Esophagus muscularis mucosa (tissue), 4 donors: ENCODE results near the gene AUTS2.

Experiments
- EP300 ChIP-seq: sonication (generic); formaldehyde crosslinking; IDR thresholded peaks from one replicate; pipeline ENCODE4 v1.6.1; 2017; ENCODE audit warnings: antibody characterized with exemption
- POLR2A ChIP-seq: fragments of 450-650 bp; IDR thresholded peaks from one replicate; pipeline ENCODE4 v1.6.1; 2017; ENCODE audit warnings: antibody characterized with exemption, moderate library complexity, mild to moderate bottlenecking, low read depth
- POLR2AphosphoS5 ChIP-seq, 2 donors: sonication (generic); formaldehyde crosslinking; IDR thresholded peaks; one replicate each; pipeline ENCODE4 v1.6.1; 2017; ENCODE audit warnings: antibody characterized with exemption in 2 of 2
- TF ChIP-seq, protein P1 (sequence below), 3 experiments: fragments of 200-600 bp in 2 of 3; fragments of 450-650 bp in 1 of 3; sonication (generic) in 2 of 3; IDR thresholded peaks; one replicate each; pipeline ENCODE4 v1.5.1; 2017 to 2019; ENCODE audit warnings: antibody characterized with exemption in 3 of 3, mild to moderate bottlenecking in 2 of 3, moderate library complexity in 1 of 3

DNA sequence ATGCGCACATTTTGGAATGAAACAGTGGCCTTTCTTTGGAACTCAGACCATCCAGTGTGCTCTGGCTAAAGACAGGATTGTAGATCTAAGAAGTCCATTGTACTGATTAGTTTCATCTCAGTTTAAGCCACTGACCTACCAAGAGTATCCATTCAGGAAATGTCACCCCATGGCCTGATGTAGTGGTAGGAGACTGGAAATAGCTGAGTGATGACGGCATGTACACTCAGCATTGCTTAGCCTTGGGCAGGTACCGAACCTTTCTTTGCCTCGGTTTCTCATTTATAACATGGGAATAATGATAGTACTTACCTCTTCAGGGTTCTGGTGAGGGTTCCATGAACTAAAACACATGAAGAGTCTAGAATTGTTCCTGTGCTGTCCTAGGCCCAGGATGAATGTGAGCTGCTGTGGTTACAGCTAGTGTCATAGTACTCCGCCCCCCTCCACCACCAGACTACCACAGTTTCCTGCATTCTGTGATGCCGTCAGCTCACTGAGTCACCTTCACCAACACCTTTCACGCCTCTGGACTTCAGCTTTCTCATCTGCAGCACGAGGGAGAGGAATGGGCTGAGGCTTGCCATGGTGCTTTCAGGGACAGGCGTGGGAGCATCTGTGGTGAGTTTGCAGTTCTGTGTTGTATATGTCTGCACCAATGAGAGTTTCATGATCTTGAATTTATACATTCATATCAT lies 1049.7 kb downstream of the AUTS2 start:
- no peak for TF ChIP-seq POLR2AphosphoS5 (IDR thresholded peaks at IDR 0.05)
- TF ChIP-seq, protein P1, sequence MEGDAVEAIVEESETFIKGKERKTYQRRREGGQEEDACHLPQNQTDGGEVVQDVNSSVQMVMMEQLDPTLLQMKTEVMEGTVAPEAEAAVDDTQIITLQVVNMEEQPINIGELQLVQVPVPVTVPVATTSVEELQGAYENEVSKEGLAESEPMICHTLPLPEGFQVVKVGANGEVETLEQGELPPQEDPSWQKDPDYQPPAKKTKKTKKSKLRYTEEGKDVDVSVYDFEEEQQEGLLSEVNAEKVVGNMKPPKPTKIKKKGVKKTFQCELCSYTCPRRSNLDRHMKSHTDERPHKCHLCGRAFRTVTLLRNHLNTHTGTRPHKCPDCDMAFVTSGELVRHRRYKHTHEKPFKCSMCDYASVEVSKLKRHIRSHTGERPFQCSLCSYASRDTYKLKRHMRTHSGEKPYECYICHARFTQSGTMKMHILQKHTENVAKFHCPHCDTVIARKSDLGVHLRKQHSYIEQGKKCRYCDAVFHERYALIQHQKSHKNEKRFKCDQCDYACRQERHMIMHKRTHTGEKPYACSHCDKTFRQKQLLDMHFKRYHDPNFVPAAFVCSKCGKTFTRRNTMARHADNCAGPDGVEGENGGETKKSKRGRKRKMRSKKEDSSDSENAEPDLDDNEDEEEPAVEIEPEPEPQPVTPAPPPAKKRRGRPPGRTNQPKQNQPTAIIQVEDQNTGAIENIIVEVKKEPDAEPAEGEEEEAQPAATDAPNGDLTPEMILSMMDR (IDR thresholded peaks at IDR 0.05), result no peak
- no peak for TF ChIP-seq EP300
- no peak for TF ChIP-seq POLR2A
